DMS114 treated with DMSO at 0.1 percent for 48 hours (cell line): Measurements from ENCODE around the gene STX18.
"Not testable (repeated sequence)": the region's sequence is repeated elsewhere in the genome, so short reads cannot be mapped to it uniquely, and the experiment has no call there.

Source experiments
- DNase-seq: peaks from one replicate; lab custom pipeline; 2025; ENCODE audit not compliant: unreplicated experiment; lab: John Stamatoyannopoulos, UW

Gene STX18

DNA sequence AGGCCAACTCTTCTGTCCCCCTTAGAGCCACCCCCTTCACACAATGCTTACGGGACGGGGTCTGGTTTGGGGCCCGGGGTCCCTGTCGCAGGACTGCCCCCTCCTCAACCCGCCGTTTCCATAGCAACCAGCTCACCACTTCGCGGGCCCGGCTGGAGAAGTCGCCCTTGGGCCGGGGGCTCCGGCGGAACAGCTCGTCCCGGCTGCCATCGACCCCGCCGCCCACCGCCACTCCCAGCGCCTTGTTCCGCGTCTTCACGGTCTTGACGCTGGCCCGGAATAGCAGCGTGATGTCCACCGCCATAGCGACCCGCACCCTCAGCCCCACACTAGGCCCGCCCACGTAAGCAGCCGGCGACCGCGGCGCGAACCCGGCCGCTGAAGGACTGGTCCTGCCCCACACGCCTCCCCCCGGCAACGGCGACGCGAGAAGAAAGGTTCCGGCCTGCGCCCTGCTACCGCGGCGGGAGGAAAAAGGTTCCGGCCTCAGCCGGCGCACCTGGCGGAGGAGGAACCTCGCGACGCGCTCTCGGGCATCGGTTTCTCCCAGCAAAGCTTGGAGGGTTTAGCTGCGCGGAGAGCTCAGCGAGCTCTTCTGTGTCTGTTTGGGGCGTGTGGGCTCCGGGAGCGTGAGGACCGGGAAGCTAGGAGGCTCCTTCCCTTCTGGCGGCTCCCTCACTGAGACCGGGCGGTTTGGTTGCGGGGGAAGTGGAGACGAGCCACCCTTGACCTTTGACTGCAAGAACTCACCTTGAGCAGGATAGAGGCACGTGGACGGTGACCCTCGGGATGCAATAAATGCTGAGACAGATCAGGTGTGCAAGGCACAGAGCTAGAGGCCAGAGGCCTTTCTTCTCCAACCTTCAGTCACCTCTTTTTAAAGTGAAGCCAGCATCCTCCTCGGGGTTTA, at the start of gene STX18:
STX18 (minus strand) TSS at position 388 of the 910 bp plus-strand sequence; CDS start at position 304, 84 bp downstream.
- no peak for DNase-seq

GRCh38 chr4:4591071-4591470, 49.2 kb upstream of the STX18 start:
- DNase-seq, result no peak

DNA sequence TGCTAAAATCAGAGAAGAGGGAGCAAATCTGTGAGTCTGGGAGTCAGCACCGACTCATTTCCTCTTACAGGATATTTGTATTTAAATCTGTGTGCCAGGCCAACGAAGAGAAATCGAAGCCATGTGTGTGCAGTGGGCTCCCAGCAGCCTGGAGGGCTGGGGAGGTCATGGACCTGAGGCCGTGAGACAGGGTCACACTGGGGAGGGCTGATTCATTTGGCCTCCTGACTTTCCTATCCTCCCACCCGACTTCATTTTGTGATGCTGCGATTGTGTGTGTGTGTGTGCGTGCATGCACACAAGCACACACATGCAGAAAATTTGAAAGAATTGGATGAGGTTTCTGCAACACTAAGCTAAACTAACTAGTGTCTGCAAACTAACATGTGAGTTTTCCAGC, 48.7 kb upstream of the STX18 start:
- DNase-seq, result no peak

- no peak for DNase-seq
Measured at GRCh38 chr4:4585012-4585670, 43.3 kb upstream of the STX18 start.

GRCh38 chr4:4583606-4584005, 41.8 kb upstream of the STX18 start:
- DNase-seq, result no peak

DNA sequence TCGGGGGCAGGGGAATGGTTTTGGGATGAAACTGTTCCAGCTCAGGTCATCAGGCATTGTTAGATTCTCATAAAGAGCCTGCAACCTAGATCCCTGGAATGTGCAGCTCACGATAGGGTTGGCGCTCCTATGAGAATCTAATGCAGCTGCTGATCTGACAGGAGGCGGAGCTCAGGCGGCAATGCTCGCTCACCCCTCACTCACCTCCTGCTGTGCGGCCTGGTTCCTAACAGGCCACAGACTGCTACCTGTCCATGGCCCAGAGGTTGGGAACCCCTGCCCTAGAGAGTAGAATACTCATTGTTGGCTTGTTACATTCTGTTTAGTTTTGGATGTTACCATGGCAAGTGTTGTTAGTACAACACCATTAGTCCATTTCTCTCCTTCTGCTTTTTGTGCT, 40.8 kb upstream of the STX18 start:
- DNase-seq, result no peak

DNA sequence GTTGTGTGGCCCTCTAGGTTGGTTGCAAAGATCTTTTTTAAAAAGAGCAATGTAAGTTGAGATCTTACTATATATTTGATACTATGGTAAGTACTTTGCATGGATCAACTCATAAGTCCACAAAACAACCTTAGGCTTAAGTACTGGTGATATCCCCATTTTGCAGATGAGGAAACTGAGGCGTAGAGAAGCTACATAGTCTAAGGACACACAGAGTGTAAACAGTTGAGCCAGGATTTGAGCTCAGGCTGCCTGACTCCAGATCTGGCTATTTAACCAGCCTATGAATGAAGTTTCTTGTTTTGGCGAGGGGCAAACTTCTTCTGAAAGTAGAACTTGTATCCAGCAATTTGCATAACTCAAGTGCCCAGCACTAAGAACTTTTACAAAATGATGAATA, 38.6 kb upstream of the STX18 start:
- no peak for DNase-seq

DNA sequence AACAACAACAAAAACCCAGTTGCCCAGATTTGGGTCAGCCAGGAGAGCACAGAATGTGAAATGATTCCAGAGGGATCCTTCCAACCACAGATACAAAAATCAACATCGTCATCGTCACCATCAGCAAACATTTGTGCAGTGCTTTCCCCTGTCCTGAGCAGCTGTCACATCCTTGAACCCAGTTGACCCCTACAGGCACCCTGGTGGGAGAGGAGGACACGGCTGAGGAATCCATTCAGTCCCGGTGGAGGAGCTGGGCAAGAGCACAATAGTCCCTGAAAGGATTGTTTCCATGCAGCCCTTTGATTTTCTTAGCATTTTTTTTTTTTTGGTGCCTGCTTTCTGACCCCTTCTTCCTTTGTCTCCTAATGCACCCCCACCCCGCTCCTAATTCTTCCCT, 37.1 kb upstream of the STX18 start:
- DNase-seq, result no peak

GRCh38 chr4:4577359-4577875, 35.6 kb upstream of the STX18 start:
- DNase-seq, result no peak

- DNase-seq, result no peak
Measured at GRCh38 chr4:4575284-4576211, 33.7 kb upstream of the STX18 start.

- no peak for DNase-seq
Measured at GRCh38 chr4:4574792-4575191, 32.9 kb upstream of the STX18 start.

DNA sequence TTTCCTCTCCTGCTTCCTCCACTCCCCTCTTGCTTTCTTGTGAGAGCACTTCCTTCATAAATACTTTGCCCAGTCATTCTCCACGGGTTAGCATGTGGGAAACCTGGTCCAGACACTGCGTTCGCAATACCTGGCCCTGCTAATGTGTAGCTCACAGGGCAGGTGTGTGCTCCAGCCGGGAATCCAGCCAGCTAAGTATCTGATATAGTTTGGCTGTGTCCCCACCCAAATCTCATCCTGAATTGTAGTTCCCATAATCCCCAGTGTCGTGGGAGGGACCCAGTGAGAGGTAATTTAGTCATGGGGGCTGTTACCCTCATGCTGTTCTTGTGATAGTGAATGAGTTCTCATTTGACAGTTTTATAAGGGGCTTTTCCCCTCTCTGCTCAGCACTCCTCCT, 32.2 kb upstream of the STX18 start:
- DNase-seq, result no peak

GRCh38 chr4:4572821-4573220, 31.0 kb upstream of the STX18 start:
- DNase-seq, result no peak

GRCh38 chr4:4569861-4570260, 28.0 kb upstream of the STX18 start:
- DNase-seq, result not testable (repeated sequence)

- no peak for DNase-seq
Measured at GRCh38 chr4:4568806-4569427, 27.1 kb upstream of the STX18 start.

DNA sequence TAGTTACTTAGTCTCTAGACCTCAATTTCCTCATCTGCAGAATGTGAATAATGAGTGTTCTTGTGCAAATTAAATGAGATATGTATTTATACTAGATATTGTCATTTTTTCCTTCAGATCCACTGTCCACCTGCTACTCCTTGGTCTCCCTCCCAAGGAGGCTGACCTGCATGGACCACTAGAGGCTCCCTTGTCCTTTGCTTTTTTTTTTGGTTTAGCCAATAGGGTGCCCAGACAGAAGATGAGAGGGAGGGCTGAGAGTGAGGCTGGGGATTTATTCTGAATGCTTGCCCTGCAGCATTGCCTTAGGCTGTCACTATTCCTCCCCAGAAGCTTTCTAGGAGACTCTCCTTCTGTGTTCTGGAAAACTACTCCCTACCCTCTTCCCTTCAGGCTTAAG, 24.5 kb upstream of the STX18 start:
- DNase-seq, result not testable (repeated sequence)

GRCh38 chr4:4564522-4564921, 22.7 kb upstream of the STX18 start:
- DNase-seq, result no peak

DNA sequence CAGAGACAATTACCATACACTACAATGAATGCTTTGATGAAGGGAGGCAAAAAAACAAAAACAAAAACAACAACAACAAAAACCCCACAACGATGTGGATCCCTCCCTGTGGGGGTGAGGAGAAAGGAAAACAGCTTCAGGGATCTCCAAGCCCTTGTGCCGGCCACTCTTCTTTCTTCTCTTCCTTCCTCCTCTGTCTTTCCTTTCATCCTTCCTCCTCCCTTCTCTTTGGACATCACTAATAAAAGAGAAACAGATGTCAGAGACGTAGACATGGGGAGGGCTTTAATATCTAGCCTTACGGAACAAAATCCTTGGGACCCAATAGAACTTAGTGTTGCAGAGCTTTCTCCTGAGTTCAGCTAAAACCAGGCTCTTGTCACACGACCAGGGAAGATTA, 18.8 kb upstream of the STX18 start:
- DNase-seq, result no peak

DNA sequence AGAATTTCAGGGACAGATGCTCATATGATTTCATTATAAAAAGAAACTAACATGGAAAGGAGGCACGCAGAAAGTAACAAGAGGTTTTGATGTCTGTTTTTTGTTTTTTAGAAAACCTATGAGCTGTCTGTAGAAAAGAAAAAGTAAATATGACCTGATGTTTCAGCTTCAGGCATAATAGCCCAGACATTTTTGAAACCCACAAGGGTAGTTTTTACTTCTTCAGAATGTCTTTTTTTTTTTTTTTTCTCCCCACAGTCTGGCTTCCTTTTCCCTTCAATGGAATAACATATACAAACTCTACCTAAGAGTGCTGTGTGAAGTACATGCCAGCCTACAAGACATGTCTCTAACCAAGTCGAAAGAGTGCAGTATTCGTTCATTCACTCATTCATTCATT, 18.3 kb upstream of the STX18 start:
- DNase-seq, result no peak

DNA sequence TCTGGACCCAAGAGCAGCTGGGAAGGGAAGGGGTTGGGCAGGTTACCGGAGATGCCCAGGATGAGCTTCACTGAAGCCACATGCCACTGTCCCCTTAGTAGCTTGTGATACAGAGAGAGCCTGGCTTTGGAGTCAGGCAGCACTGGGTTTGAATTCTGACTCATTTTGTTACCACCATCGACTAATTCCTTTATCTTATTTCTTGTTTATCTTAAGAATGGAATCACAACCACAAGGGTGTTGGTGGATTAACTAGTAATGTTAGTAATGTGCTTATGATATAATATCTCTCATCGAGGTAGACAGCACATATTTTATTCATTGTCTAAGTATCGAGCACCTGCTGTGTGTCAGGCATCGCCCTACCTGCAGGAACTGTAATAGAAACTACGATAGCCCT, 17.7 kb upstream of the STX18 start:
- no peak for DNase-seq

- DNase-seq, result no peak
Measured at GRCh38 chr4:4558881-4559280, 17.0 kb upstream of the STX18 start.
